ENCODE results near the gene SYTL3. TPM values are rescaled to one million over a fixed set of nuclear protein-coding genes. Genes with fewer than 3 reads are reported as not detected.

The SYTL3 gene
- total and polyA plus RNA-seq, 7 donors: 1.7 to 17.3 (median 4.1) TPM

- no peak for DNase-seq
- intact Hi-C loops (cut with DNase I): loop anchor here in 1 of 2 donors (5.0 kb wide), 1 partner anchor 34 kb away; no protein-coding TSS in a partner anchor
- peak; percentile 36 to 59 (median 56) for ATAC-seq
Measured at GRCh38 chr6:158663625-158664165, 13.8 kb downstream of the SYTL3 start.

GRCh38 chr6:158665332-158665731 is 15.5 kb downstream of the SYTL3 start:
- H3K4me1 ChIP-seq: peaks cover 58% of the 10 kb centered on the region
- intact Hi-C loops (cut with DNase I): no loop called here
- TF ChIP-seq CTCF (IDR thresholded peaks at IDR 0.05): no peak
- peaks cover 0 to 6% of the 10 kb centered on the region in 2 donors for H3K36me3 ChIP-seq (ENCODE audit: insufficient read depth in 1 of 2, low read depth in 1 of 2)
- no peak for DNase-seq
- 95 to 98% (median 97%) methylated on average over 18 of the region's 18 CpGs for WGBS, 3 donors
- H3K27ac ChIP-seq: peak overlapping the region; percentile 82
- no peak for ATAC-seq
- H3K27me3 ChIP-seq (ENCODE audit: insufficient read depth in 3 of 3, low read length in 2 of 3): no peaks in the 10 kb centered on the region
- H3K4me3 ChIP-seq: no peak overlapping the region
- H3K9me3 ChIP-seq: no peaks in the 10 kb centered on the region

More at GRCh38 chr6:158663625-158664165, 13.8 kb downstream of the SYTL3 start:
- TF ChIP-seq CTCF (IDR thresholded peaks at IDR 0.05): no peak
- Histone ChIP-seq H3K9me3 (no peaks in the 10 kb centered on the region), H3K4me1 (peaks cover 46% of the 10 kb centered on the region), H3K36me3 (ENCODE audit: insufficient read depth in 1 of 2, low read depth in 1 of 2) (peaks cover 0 to 6% of the 10 kb centered on the region in 2 donors), H3K4me3 (peak overlapping the region; percentile 64), H3K27ac (peak overlapping the region; percentile 82), H3K27me3 (ENCODE audit: insufficient read depth in 3 of 3, low read length in 2 of 3) (no peaks in the 10 kb centered on the region)
- 8 to 31% (median 23%) methylated on average over 11 of the region's 11 CpGs for whole genome bisulfite sequencing, 3 donors

- H3K9me3 ChIP-seq: no peaks in the 10 kb centered on the region
- peak overlapping the region; percentile 90 for H3K27ac ChIP-seq
- peaks cover 59% of the 10 kb centered on the region for H3K4me1 ChIP-seq
- peak overlapping the region; percentile 40 for H3K4me3 ChIP-seq
- intact Hi-C loops (cut with DNase I): no loop called here
- DNase-seq (no peak), ATAC-seq (peak; percentile 77 to 89 (median 83))
- WGBS, 3 donors: 44 to 84% (median 59%) methylated on average over 14 of the region's 14 CpGs
- no peak for TF ChIP-seq CTCF (IDR thresholded peaks at IDR 0.05)
- H3K36me3 ChIP-seq (ENCODE audit: insufficient read depth in 1 of 2, low read depth in 1 of 2): peaks cover 0 to 6% of the 10 kb centered on the region in 2 donors
- H3K27me3 ChIP-seq (ENCODE audit: insufficient read depth in 3 of 3, low read length in 2 of 3): no peaks in the 10 kb centered on the region
Measured at GRCh38 chr6:158666628-158667359, 16.9 kb downstream of the SYTL3 start.

GRCh38 chr6:158667360-158667981 is 17.6 kb downstream of the SYTL3 start:
- no peak for DNase-seq
- H3K4me3 ChIP-seq: peak overlapping the region; percentile 40
- H3K4me1 ChIP-seq: peaks cover 57% of the 10 kb centered on the region
- WGBS, 3 donors: 68 to 92% (median 73%) methylated on average over 8 of the region's 8 CpGs
- no peak for ATAC-seq
- peaks cover 0 to 6% of the 10 kb centered on the region in 2 donors for H3K36me3 ChIP-seq (ENCODE audit: insufficient read depth in 1 of 2, low read depth in 1 of 2)
- intact Hi-C loops (cut with DNase I): no loop called here
- H3K27me3 ChIP-seq (ENCODE audit: insufficient read depth in 3 of 3, low read length in 2 of 3): no peaks in the 10 kb centered on the region
- H3K9me3 ChIP-seq: no peaks in the 10 kb centered on the region
- TF ChIP-seq CTCF (IDR thresholded peaks at IDR 0.05): no peak
- peak overlapping the region; percentile 90 for H3K27ac ChIP-seq

All from psoas muscle (tissue), 8 donors.